Measurements from ENCODE around the gene SLC6A3. TPM values are rescaled to one million over a fixed set of nuclear protein-coding genes. Genes with fewer than 3 reads are reported as not detected.

The SLC6A3 gene
- total RNA-seq, 1 experiment from 2014 or later: 0.07 TPM

GRCh38 chr5:1418921-1419280, 26.3 kb downstream of the SLC6A3 start:
- no peaks in the 10 kb centered on the region for H3K36me3 ChIP-seq (replicated peaks; ENCODE audit: control insufficient read depth, insufficient read depth, low read length)
- DNase-seq: no peak
- H3K27me3 ChIP-seq (ENCODE audit: control insufficient read depth, insufficient read depth, low read length): no peaks in the 10 kb centered on the region
- H3K4me3 ChIP-seq (ENCODE audit: insufficient read depth, low read depth, low read length): no peak overlapping the region

- DNase-seq: no peak
- Histone ChIP-seq H3K27me3 (ENCODE audit: control insufficient read depth, insufficient read depth, low read length) (no peaks in the 10 kb centered on the region), H3K36me3 (replicated peaks; ENCODE audit: control insufficient read depth, insufficient read depth, low read length) (no peaks in the 10 kb centered on the region), H3K4me3 (ENCODE audit: insufficient read depth, low read depth, low read length) (no peak overlapping the region)
Measured at GRCh38 chr5:1418238-1418920, 26.9 kb downstream of the SLC6A3 start.

GRCh38 chr5:1417586-1418225, 27.5 kb downstream of the SLC6A3 start:
- Histone ChIP-seq H3K36me3 (replicated peaks; ENCODE audit: control insufficient read depth, insufficient read depth, low read length) (no peaks in the 10 kb centered on the region), H3K4me3 (ENCODE audit: insufficient read depth, low read depth, low read length) (no peak overlapping the region), H3K27me3 (ENCODE audit: control insufficient read depth, insufficient read depth, low read length) (no peaks in the 10 kb centered on the region)
- no peak for DNase-seq

- Histone ChIP-seq H3K4me3 (ENCODE audit: insufficient read depth, low read depth, low read length) (no peak overlapping the region), H3K36me3 (replicated peaks; ENCODE audit: control insufficient read depth, insufficient read depth, low read length) (no peaks in the 10 kb centered on the region), H3K27me3 (ENCODE audit: control insufficient read depth, insufficient read depth, low read length) (no peaks in the 10 kb centered on the region)
- DNase-seq: no peak
Measured at GRCh38 chr5:1416856-1417469, 28.3 kb downstream of the SLC6A3 start.

GRCh38 chr5:1415626-1416360, 29.4 kb downstream of the SLC6A3 start:
- H3K27me3 ChIP-seq (ENCODE audit: control insufficient read depth, insufficient read depth, low read length): no peaks in the 10 kb centered on the region
- H3K4me3 ChIP-seq (ENCODE audit: insufficient read depth, low read depth, low read length): no peak overlapping the region
- no peak for DNase-seq
- H3K36me3 ChIP-seq (replicated peaks; ENCODE audit: control insufficient read depth, insufficient read depth, low read length): no peaks in the 10 kb centered on the region

- Histone ChIP-seq H3K36me3 (replicated peaks; ENCODE audit: control insufficient read depth, insufficient read depth, low read length) (no peaks in the 10 kb centered on the region), H3K4me3 (ENCODE audit: insufficient read depth, low read depth, low read length) (no peak overlapping the region), H3K27me3 (ENCODE audit: control insufficient read depth, insufficient read depth, low read length) (no peaks in the 10 kb centered on the region)
- no peak for DNase-seq
Measured at GRCh38 chr5:1415059-1415425, 30.2 kb downstream of the SLC6A3 start.

- Histone ChIP-seq H3K4me3 (ENCODE audit: insufficient read depth, low read depth, low read length) (no peak overlapping the region), H3K27me3 (ENCODE audit: control insufficient read depth, insufficient read depth, low read length) (no peaks in the 10 kb centered on the region), H3K36me3 (replicated peaks; ENCODE audit: control insufficient read depth, insufficient read depth, low read length) (no peaks in the 10 kb centered on the region)
- peak; percentile 81 for DNase-seq
Measured at GRCh38 chr5:1414311-1415058, 30.8 kb downstream of the SLC6A3 start.

- DNase-seq: no peak
- Histone ChIP-seq H3K36me3 (replicated peaks; ENCODE audit: control insufficient read depth, insufficient read depth, low read length) (no peaks in the 10 kb centered on the region), H3K27me3 (ENCODE audit: control insufficient read depth, insufficient read depth, low read length) (no peaks in the 10 kb centered on the region)
Measured at GRCh38 chr5:1413611-1414241, 31.5 kb downstream of the SLC6A3 start.

GRCh38 chr5:1413211-1413610, 32.0 kb downstream of the SLC6A3 start:
- H3K27me3 ChIP-seq (ENCODE audit: control insufficient read depth, insufficient read depth, low read length): no peaks in the 10 kb centered on the region
- no peak overlapping the region for H3K4me3 ChIP-seq (ENCODE audit: insufficient read depth, low read depth, low read length)
- no peak for DNase-seq
- H3K36me3 ChIP-seq (replicated peaks; ENCODE audit: control insufficient read depth, insufficient read depth, low read length): no peaks in the 10 kb centered on the region

More at GRCh38 chr5:1413611-1414241, 31.5 kb downstream of the SLC6A3 start:
- no peak overlapping the region for H3K4me3 ChIP-seq (ENCODE audit: insufficient read depth, low read depth, low read length)

- Histone ChIP-seq H3K27me3 (ENCODE audit: control insufficient read depth, insufficient read depth, low read length) (no peaks in the 10 kb centered on the region), H3K36me3 (replicated peaks; ENCODE audit: control insufficient read depth, insufficient read depth, low read length) (no peaks in the 10 kb centered on the region), H3K4me3 (ENCODE audit: insufficient read depth, low read depth, low read length) (no peak overlapping the region)
- no peak for DNase-seq
Measured at GRCh38 chr5:1412621-1413020, 32.6 kb downstream of the SLC6A3 start.

GRCh38 chr5:1412163-1412562, 33.1 kb downstream of the SLC6A3 start:
- Histone ChIP-seq H3K27me3 (ENCODE audit: control insufficient read depth, insufficient read depth, low read length) (no peaks in the 10 kb centered on the region), H3K36me3 (replicated peaks; ENCODE audit: control insufficient read depth, insufficient read depth, low read length) (no peaks in the 10 kb centered on the region), H3K4me3 (ENCODE audit: insufficient read depth, low read depth, low read length) (no peak overlapping the region)
- DNase-seq: no peak

- H3K4me3 ChIP-seq (ENCODE audit: insufficient read depth, low read depth, low read length): no peak overlapping the region
- H3K27me3 ChIP-seq (ENCODE audit: control insufficient read depth, insufficient read depth, low read length): no peaks in the 10 kb centered on the region
- H3K36me3 ChIP-seq (replicated peaks; ENCODE audit: control insufficient read depth, insufficient read depth, low read length): no peaks in the 10 kb centered on the region
- DNase-seq: no peak
Measured at GRCh38 chr5:1411099-1411498, 34.1 kb downstream of the SLC6A3 start.

- H3K36me3 ChIP-seq (replicated peaks; ENCODE audit: control insufficient read depth, insufficient read depth, low read length): no peaks in the 10 kb centered on the region
- DNase-seq: no peak
Measured at GRCh38 chr5:1410156-1411014, 34.9 kb downstream of the SLC6A3 start.

More at GRCh38 chr5:1410156-1411014, 34.9 kb downstream of the SLC6A3 start:
- H3K27me3 ChIP-seq (ENCODE audit: control insufficient read depth, insufficient read depth, low read length): no peaks in the 10 kb centered on the region
- no peak overlapping the region for H3K4me3 ChIP-seq (ENCODE audit: insufficient read depth, low read depth, low read length)

Measured in H7 (cell line).